HPDE6-E6E7 (cell line): ENCODE data around the gene ARPC2.
"Not testable (repeated sequence)": the region's sequence is repeated elsewhere in the genome, so short reads cannot be mapped to it uniquely, and the experiment has no call there.

Source experiments
- DNase-seq: peaks from one replicate; pipeline ENCODE4 v3.0.0; 2011; ENCODE audit warnings: missing footprints; ENCODE audit errors: extremely low spot score

ARPC2 gene

GRCh38 chr2:218216674-218217359 lies at the start of gene ARPC2:
TSS of gene ARPC2 (plus strand) at chr2:218217189. CDS start at chr2:218217471, 282 bp downstream.
- DNase-seq: peak; percentile 82

DNA sequence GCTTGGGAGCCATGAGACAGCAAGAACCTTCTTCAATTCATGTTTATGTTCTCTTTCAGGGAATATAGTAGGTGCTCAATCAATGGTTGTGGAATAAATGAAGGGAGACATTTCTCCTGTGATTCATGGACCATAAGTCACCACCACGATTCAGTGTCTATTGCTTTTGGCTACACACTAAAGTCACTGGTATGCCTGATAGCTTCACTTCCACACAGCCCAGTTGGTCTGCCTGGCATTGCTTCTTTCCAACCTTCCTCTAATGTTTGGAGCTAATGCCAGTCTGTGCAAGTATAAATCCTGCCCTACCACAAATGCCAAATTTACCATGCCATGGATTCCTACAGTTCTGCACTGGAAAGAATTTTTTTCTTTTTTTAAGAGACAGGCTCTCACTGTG lies 49.0 kb upstream of the ARPC2 start:
- no peak for DNase-seq

DNA sequence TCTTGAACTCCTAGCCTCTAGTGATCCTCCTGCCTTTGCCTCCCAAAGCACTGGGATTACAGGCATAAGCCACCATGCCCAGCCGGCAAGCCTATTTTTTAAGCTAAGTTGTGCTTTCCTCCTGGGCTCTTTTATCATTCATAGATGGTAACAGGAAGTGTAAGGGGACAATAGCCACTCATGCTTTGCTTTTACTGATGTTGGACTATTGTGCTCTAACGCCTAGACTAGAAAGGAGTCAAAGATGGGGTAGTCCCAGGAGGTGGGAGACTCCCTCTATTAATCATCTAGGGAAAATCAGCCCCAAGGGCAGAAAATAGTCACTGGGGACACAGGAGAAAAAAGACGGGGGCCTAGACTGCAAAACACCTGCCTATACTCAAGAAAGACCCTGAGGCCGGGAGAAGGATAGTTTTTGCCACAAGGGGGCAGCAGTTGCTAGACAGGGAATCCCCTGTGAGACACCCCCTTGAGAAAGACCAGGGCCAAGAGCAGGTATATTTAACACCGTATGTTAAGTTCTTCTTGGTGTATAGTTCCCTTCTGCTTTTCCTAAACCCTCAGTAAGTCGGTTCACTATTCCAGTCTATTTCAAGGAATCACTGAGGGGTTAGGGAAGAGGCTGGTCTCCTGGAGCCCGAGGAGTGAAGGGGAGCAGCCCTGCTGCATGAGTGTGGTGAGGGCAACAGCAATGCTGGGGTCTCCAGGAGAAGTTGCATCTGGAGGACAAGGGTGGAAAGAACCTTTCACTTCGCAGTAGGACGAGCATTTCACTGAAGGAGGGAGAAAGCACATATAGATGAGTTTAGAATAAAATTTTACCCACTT lies 48.1 kb upstream of the ARPC2 start:
- DNase-seq: peak; percentile 40

DNA sequence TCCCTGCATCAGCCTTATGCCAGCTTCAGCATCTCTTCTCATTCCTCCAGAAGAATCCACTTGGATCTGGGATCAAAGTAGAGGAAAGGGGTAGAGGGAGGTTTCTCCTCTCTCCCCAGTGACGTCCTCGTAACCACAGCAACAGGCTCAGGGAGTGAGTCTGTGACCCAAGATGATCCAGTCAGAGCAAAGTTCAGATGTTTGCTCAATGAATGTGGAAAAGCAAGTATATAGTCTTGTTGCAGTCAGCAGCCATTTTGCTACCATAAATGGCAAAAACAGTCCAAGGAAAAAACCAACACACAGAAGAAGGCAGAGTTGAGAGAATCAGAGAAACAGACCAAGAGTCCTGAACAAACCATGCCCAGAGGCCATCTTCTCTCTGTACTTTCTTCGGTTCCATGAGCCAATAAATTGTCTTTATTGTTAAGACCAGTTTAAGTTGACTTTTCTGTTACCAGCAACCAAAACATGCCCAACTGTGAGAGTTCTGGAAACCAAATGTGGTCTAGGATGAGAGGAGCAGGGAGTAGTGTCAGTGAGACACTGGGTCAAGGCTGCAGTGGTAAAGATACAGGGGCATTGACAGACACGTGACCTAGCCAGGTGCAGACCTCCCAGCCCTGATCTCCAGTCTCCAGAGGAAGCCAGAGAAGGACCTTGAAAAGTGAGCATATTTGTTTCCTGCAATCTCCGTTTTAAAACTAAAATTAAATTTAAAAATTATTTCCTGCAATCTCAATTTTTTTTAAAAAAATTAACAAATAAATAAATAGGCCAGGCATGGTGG lies 47.0 kb upstream of the ARPC2 start:
- DNase-seq: no peak

DNA sequence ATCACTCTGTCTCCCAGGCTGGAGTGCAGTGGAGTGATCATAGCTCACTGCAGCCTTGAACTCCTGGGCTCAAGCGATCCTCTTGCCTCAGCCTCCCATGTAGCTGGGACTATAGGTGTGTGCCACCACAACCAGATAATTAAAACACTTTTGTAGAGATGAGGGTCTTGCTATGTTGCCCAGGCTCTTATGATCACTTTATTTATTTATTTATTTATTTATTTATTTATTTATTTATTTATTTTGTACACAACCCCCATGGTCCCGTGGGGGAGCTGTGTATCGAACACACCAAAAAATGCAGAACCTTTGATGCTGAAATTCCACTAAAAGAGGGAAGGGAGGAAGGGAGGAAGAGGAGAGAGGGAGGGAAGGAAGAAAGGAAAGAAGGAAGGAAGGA lies 45.2 kb upstream of the ARPC2 start:
- not testable (repeated sequence) for DNase-seq

- DNase-seq: no peak
These were observed 44.1 kb upstream of the ARPC2 start for GRCh38 chr2:218172845-218173244.

DNA sequence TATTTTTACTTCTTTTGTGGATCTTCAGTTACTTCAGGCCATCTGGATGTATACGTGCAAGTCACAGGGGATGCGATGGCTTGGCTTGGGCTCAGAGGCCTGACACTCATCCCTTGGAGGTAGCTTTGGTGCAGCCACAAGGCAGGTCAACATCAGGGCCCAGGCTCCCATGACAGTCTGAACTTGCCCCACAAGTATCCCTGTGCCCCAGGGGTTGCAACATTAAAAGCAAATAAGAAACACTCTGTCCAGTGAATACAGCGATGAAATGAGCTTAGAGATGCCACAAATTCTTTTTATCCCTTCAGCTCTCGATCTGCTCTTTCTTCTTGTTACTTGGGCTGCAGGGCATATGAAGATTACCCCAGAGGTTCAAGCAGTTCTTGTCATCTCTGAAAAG lies 37.2 kb upstream of the ARPC2 start:
- no peak for DNase-seq

GRCh38 chr2:218180467-218181114 lies 36.4 kb upstream of the ARPC2 start:
- no peak for DNase-seq

DNA sequence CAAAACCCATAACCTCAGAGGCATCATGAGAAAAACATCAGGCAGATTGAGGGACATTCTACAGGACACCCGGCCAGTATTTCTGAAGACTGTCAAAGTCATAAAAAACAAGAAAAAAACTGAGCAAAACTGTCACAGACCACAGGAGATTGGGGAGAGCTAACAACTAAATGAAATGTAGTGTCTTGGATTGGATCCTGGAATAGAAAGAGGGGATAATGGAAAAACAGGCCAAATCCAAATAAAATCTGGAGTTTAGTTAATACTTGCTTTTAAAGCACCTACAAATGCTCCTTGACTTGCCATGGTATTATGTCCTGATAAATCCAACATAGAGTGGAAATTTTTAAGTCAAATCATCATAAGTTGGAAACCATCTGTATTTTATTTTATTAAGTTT lies 32.7 kb upstream of the ARPC2 start:
- no peak for DNase-seq

DNA sequence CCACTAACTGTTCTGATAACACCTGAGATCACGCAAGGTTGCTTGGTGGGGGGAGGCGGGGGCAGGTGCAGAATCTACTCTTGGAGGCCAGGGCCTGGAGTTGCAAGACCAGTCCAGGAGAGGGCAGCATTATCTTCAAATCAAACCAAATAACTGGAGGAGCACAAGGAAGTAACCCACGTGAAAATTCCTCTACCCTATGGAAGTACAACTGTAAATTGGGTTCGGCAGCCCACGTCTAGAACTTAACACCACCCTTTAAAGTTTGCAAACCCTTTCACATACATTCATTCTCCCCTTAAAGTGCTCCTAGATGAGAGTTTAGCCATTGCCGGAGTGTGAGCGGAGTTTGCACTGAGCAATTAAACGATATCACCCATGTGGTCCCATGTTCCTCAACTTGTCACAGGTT lies 30.6 kb upstream of the ARPC2 start:
- peak; percentile 79 for DNase-seq

DNA sequence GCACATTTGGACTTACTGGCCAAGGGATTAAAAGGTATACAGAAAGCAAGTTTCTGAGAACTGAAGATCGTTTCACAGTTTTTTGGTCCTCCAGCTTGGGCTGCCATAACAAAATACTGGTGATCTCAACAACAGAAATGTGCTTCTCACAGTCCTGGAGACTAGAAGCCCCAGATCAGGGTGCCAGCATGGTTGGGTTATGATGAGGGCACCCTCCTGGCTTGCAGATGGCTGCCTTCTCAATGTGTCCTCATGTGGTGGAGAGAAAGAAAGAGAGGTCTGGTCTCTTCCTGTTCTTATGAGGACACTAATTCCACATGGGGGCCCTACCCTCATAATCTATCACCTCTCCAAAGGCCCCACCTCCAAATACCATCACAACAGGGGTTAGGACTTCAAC lies 30.1 kb upstream of the ARPC2 start:
- DNase-seq: no peak

- DNase-seq: no peak
These were observed 29.5 kb upstream of the ARPC2 start for GRCh38 chr2:218187296-218188015.

DNA sequence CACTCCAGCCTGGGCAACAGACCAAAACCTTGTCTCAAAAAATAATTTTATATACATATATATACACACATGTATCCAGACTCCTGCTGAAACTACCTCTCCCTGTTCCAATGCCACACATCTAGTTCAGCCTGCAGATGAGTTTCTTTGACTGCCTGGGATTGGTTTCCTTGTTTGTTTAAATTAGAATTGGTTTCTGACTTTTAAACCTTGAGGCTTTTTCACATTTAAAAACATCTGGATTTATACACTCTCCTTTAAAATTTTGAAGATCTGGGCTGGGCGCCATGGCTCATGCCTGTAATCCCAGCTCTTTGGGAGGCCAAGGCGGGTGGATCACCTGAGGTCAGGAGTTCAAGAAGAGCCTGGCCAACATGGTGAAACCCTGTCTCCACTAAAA lies 28.5 kb upstream of the ARPC2 start:
- no peak for DNase-seq

DNA sequence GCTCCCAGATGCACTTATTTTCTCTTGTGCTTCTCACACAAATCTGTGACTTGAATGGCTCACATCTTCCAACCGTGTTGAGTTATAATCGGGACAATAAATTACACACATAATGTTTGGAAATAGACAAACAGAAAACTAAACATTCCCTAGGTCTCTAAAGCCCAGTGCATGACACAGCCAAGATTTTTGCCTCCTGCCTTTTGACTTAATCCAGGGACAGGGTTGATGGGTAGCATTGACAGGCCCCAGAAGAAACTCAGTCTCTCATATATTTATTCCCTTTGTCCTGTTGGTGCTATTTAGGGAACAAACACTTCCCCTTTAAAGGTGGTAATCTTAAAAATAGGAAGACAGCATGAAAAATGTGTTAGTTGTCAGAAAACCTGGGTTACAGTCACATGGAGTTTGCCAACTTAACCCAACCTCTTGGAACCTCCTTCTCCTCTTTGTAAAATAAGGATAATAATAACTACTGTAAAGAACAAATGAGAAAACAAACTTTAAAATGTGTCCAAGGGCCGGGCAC lies 24.0 kb upstream of the ARPC2 start:
- DNase-seq: no peak

GRCh38 chr2:218193701-218194100 lies 23.3 kb upstream of the ARPC2 start:
- no peak for DNase-seq

DNA sequence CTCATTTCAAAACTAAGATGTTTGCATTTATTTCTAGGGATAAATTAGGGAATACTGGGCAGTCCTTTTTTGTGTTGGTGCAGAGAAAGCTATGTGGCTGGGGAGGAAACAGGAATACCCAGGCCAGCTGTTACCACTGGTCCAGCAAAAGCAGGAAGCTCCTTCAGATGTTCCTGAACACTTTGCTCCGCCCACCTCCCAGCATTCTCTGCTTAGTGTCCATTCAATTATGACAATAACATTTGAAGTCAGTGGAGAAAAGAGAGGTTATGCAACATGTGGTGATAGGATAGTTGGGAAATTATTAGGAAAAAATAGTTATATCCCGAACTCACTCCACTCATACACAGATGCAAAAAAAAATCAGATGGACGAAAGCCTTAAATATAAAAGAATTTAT lies 22.1 kb upstream of the ARPC2 start:
- no peak for DNase-seq

GRCh38 chr2:218196974-218197373 lies 20.0 kb upstream of the ARPC2 start:
- DNase-seq: no peak

DNA sequence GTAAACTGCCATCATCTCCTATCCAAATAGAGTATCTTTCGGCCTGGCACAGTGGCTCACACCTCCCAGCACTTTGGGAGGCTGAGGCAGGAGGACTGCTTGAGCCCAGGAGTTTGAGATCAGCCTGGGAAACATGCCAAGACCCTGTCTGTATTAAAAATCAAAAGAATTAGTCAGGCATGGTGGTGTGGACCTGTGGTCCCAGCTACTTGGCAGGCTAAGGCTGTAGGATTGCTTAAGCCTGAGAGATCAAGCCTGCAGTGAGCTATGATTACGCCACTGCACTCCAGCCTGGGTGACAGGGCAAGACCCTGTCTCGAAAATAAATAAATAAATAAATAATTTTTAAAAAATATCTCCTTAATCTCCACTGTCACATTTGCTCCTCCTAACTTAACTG lies 14.7 kb upstream of the ARPC2 start:
- DNase-seq: no peak

DNA sequence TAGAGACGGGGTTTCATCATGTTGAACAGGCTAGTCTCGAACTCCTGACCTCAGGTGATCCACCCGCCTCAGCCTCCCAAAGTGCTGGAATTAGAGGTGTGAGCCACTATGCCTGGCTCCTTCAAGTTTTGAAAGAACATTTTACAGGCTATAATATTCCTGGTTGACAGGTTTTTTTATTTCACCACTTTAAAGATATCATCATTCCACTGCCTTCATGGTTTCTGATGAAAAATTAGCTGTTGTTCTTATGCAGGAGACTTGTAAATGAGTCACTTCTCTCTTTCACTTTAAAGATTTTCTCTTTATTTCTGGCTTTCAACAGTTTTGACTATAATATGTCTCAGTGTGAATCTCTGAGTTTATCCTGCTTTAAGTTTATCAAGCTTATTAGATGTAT lies 7.9 kb upstream of the ARPC2 start:
- no peak for DNase-seq

DNA sequence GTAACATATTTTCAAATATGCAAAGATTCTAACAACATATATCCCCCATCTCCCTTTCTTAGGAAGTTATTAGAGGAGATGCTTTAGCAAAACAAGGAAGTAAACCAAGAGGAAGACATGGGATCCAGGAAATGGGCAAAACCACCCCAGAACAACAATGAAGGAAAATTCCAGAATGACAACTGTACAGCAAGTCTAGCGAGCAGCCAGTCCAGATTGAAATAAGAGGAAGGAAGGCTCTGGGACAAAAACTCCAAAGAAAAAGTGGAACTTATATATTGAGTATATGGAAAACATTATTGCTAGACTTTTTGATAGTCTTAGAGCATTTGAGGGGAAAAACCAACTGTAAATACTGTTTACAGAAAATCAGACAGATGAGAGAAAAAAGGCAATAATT lies 2.9 kb upstream of the ARPC2 start:
- no peak for DNase-seq

DNA sequence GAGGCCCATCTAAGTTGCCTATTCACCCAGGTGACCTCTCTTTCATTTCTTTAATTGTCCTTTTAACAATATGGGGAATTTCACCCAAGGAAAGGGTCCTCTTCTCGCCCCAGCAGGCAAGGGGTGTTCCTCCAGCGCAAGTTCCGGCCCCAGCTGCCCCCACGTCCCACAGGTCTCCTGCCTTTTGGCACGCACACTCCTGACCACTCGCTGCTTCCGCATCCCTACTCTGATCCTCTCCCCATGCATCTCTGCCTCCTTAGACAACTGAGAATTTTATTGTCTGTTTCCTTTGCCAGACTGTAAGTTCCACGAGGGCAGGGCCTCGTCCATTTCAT lies 684 bp upstream of the ARPC2 start:
- DNase-seq: no peak
